Head of caudate nucleus (tissue), 42 donors: ENCODE data around the gene SKOR1.

Experiments used
- DNase-seq, 42 donors: peaks; one replicate each; pipeline versions ENCODE4 v3.0.0 to v3.0.0-alpha.2; 2020 to 2021; ENCODE audit warnings: mixed read lengths in 7 of 42
- intact Hi-C: fragments of 100-400 bp; cut with DNase I; formaldehyde crosslinking; loops from one replicate; pipeline ENCODE4 v1.15.0; 2022

The SKOR1 gene

DNA sequence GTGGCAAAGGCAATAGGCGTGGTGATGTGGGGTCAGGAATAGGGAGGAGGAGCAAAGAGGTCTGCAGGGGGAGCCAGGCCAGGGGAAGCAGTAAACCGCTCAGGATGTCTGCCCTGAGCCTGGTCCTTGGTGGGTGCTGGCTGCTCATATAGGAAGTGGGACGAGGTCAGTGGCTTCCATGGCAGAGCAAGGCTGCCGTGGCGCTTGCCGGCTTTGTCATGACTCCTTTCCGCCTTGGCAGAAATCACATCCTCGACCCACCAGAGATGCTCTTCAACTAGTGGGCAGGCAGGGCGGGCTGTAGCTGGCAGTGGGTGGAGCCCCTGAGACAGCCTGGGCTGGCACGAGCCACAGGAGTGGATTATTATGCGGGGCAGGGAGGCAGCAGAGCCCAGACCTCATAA, 13.1 kb upstream of the SKOR1 start:
- intact Hi-C loops = no loop called here
- DNase-seq = peak in 4 of 42 donors; percentile 4 to 15 (median 6)

DNA sequence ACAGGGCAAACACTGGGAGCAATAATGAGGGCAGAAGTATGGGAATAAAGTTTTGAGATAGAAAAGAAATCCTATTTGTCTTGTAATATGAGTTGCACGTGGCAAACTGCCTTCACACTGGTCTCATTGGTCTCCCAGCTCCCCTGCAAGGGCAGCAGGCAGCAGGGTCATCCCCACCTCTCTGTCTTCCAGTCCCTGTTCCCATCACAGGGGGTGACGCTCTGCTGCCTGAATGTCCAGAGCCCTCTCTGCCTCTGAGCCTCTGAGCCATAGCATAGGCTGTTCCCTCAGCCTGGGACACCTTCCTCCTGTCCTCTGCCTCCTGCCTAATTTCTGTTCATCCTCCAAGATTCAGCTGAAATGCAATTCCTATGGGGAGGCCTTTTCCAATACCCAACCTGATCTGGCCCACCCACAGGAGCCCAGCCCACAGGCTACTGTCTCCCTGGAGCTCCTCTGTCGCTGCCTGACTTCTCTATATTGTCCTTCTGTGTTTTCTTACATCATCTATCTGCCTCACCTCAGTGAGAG, 12.1 kb upstream of the SKOR1 start:
- intact Hi-C loops = no loop called here
- DNase-seq = peak in 1 of 42 donors; percentile 4

- peak in 2 of 42 donors; percentile 0 to 3 for DNase-seq
- intact Hi-C loops = no loop called here
These were observed 10.2 kb upstream of the SKOR1 start for GRCh38 chr15:67815036-67815592.

- no peak for DNase-seq
- intact Hi-C loops = no loop called here
These were observed 8.6 kb upstream of the SKOR1 start for GRCh38 chr15:67816668-67817067.

DNA sequence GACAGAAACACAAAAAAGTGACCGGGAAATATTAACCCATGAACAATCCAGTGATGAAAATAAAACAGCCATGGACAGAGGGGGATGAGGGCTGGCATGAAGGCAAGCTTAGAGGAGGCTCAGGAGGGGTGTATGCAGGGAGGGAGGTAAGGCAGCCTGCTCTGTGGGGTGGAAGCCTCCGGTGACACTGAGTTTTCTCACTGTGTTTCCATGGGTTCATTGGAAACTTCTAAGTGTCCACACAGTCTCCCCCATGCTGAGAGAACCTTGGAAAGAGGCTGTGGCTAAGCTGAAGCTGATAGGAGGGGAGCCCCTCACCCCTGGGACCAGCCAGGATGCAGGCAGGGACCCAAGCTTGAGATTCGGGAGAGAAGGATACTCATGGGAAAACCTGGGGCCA, 6.8 kb upstream of the SKOR1 start:
- intact Hi-C loops = no loop called here
- DNase-seq = peak in 1 of 42 donors; percentile 3

- intact Hi-C loops = no loop called here
- no peak for DNase-seq
These were observed 5.7 kb upstream of the SKOR1 start for GRCh38 chr15:67819636-67820035.

DNA sequence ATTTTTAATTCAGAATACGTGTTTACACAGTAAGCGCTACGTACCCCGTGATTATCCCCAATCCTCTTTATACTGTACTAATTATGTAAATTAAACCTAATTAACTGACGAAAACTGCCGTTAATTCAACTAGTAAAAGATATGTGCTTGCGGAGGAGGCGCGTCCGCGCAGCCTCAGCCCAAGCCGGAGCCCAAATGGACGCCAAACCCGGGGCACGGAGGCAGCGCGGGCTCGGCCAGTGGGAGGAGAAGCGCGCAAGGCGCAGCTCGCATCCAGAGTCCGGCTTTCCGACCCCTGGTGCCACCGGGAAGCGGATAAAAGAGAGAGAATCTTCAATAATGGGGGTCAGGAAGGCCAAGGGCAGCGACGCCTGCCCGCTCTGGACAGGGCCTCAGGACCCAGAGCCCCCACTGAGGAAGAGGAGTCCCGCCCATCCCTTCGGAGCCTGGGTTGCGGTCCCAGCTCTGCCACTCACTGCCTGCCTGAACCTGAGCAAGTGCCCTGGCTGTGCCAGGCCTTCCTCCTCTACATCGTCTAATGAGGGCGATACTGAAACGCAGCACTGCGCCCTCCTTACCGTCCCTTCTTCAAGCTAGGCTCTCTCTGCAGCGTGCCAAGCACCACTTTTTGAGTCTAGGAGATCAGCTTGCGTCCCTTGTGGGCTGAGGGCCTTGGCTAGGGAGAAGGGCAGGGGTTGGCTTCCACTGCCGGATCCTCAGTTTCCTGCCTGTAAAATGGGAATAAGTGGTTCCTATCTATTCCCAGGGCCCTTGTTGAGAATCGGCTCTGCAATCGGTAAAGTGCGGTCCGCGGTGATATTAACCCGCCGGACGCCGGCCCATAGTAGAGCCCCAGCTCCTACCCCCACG, 5.0 kb upstream of the SKOR1 start:
- intact Hi-C loops = no loop called here
- no peak for DNase-seq

DNA sequence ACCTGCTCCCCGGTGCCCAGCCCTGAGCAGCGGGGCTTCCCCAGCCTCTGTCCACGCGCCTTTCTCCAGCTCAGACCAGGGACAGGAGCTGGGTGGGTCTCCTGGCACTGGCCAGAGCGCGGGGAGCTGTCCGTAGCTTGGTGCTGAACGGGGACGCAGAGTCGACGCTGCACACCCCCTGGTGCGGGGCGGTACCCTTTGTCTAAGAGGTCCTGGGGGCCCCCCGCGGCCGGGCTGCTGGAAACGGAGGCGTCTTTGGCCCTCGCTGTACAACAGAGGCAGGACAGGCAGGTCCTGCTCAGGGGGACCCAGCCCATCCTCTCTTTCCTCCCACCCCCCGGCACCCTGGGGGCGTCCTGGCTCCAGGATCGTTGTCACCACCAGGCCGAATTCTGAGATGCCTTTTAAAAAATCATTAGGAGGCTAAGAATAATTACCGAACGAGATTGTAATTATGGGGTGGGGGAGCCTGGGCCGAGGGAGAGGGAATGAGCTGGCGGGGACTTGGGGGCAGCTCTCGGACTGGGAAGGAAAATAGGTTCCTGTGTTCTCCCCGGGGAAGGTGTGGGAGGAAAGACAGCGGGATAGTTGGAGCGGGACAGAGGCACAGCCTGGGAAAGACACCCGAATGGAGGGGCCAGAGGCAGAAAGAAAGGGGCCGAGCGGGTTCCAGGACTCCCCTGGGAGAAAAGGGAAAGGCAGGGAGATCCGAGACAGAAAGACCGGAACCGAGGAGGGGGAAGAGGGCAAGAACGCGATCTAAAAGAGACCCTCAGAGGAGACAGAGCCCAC, 4.1 kb upstream of the SKOR1 start:
- intact Hi-C loops = no loop called here
- peak in 9 of 42 donors; percentile 23 to 64 (median 36) for DNase-seq

DNA sequence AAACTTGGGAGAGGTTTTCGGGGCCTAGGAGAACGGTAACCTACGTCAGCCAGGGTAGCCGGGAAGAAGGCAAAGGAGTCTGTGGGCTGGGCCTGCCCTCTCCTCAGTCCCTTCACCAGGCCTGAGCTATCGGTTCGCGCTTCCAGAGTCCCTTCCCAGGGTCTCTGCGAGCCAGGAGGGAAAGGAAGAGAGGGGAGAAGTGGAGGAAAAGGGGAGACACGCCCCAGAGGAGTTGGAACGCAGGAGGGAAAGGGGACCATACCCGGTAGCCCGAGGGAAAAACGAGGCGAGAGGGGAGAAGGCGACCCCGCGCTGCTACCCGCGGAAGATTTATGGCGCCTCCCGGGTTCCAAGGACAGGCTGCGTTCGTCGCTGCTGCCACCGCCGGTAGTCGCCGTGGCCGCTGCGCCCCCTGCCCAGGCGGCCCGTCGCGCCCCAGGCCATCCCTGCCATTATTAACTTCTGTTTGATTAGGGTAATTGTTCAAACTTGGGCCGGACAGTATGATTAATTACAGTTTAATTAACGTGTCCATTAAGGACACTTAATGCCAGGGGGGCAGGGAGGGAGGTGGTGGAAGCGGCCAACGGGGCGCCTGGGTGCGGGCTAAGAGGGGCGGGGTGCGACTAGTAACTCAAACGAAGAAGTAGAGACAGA, 3.4 kb upstream of the SKOR1 start:
- no peak for DNase-seq
- intact Hi-C loops = no loop called here

DNA sequence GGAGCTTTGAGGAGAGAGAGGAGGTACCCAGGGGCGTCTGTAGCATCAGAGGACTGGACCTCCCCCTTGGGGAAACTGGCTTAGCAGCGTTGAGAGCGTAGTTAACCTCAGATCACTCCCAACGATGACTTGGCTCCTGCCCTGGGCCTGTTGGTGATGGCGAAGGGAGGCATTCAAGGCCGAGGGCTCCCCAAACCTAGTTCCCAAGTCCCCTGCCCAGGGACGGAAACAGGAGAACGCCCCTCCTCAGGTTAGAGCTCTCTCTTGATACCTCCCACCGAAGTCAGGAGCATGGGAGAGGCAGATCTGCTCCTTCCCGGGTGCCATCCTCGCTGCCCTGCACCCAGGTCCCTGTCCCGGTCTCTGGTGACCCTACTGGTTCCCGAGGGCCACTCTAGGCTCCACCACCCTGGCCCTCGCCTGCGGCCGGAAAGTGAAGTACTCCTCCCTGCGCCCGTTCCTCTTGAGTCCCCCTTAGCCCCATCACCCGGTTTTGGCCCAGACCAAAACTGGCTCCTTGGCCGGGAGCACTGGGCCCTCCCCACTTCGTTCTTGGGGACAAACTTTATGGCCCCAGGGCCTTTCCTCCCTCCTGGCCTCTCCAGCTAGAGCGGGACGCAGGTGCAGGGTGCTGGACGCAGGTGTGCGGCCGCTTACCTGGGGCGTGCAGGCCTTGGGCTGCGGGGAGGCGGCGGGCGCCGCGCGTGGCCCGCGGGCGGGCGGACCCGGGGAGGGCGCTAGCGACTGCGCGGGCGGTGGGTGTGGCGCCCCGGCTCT, 2.6 kb upstream of the SKOR1 start:
- DNase-seq = no peak
- intact Hi-C loops = no loop called here

DNA sequence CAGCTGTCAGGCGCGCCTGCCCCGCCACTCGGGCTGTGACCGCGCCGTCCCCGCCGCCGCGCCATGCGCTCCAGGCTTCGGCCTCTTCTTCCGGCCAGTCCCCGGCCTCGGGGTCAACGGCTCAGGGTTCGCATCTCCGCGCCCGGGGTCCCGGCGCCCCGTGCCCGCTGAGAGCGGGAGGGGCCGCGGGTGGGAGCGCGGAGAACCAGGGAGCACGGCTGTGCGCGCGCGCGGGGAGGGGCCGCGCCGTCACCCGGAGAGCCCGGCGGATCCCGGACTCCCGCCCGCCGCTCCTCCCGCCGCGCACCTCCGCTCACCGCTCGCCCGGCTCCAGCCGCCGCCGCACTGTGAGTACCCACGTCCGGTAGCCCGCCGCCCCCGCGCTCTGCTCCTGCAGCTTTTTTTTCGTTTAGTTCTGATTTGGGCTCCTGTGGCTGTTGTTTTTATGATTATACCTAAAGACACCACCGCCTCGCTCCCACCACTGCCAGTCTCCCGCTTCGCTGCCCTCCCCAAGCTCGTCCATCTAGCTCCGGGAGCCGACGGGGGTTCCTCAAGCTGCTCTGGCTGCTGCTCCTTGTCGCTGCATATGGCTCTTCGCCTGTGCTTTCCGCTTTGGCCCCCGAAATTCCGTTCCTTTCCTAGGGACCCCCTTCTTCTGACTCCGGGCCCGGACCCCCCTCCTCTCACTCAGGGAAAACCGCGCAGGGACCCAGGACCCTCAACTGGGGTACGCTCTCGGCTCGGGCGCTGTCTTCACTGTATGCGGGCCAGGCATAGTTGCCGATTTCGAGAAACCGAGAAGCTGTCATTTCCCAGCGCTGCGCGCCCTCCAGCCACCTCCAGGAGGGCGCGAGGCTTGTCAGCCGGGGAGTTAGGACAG, 1.8 kb upstream of the SKOR1 start:
- DNase-seq = no peak
- intact Hi-C loops = no loop called here

GRCh38 chr15:67824197-67824968, 926 bp upstream of the SKOR1 start:
- intact Hi-C loops = no loop called here
- DNase-seq = peak in 1 of 42 donors; percentile 2

DNA sequence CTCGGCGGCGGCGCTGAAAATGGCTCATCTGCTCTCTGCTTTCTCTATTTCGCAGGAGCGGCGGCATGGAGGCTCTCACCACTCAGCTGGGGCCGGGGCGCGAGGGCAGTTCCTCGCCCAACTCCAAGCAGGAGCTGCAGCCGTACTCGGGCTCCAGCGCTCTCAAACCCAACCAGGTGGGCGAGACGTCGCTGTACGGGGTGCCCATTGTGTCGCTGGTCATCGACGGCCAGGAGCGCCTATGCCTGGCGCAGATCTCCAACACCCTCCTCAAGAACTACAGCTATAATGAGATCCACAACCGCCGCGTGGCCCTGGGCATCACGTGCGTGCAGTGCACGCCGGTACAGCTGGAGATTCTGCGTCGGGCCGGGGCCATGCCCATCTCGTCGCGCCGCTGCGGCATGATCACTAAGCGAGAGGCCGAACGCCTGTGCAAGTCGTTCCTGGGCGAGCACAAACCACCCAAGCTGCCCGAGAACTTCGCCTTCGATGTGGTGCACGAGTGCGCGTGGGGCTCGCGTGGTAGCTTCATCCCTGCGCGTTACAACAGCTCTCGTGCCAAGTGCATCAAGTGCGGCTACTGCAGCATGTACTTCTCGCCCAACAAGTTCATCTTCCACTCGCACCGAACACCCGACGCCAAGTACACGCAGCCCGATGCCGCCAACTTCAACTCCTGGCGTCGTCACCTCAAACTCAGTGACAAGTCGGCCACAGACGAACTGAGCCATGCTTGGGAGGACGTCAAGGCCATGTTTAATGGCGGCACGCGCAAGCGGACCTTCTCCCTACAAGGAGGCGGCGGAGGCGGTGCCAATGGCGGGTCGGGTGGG, 790 bp downstream of the SKOR1 start:
- no peak for DNase-seq

GRCh38 chr15:67826717-67827561, 1.6 kb downstream of the SKOR1 start:
- peak in 2 of 42 donors; percentile 9 to 28 for DNase-seq
- intact Hi-C loops = no loop called here

More for the DNA sequence above, 790 bp downstream of the SKOR1 start:
- intact Hi-C loops = no loop called here
